GM23338 (cell line): ENCODE measurements around the gene ZBTB7C.

Source experiments
- POLR2AphosphoS5 ChIP-seq: IDR thresholded peaks from 2 replicates; pipeline ENCODE4 v1.6.1; 2016; ENCODE audit warnings: antibody characterized with exemption, low read depth
- TF ChIP-seq, protein P1 (sequence below), 2 experiments: fragments of 200-600 bp in 1 of 2; sonication (generic) in 1 of 2; conservative IDR thresholded peaks; 2 replicates each; pipeline versions ENCODE4 v1.5.1 to v1.6.1; 2016 to 2017; ENCODE audit warnings: antibody characterized with exemption in 2 of 2, low read depth in 2 of 2, mild to moderate bottlenecking in 2 of 2, moderate library complexity in 1 of 2
- TF ChIP-seq, protein P2 (sequence below): IDR thresholded peaks from one replicate; pipeline ENCODE4 v1.6.1; 2018; ENCODE audit warnings: antibody characterized with exemption; ENCODE audit not compliant: unreplicated experiment

DNA sequence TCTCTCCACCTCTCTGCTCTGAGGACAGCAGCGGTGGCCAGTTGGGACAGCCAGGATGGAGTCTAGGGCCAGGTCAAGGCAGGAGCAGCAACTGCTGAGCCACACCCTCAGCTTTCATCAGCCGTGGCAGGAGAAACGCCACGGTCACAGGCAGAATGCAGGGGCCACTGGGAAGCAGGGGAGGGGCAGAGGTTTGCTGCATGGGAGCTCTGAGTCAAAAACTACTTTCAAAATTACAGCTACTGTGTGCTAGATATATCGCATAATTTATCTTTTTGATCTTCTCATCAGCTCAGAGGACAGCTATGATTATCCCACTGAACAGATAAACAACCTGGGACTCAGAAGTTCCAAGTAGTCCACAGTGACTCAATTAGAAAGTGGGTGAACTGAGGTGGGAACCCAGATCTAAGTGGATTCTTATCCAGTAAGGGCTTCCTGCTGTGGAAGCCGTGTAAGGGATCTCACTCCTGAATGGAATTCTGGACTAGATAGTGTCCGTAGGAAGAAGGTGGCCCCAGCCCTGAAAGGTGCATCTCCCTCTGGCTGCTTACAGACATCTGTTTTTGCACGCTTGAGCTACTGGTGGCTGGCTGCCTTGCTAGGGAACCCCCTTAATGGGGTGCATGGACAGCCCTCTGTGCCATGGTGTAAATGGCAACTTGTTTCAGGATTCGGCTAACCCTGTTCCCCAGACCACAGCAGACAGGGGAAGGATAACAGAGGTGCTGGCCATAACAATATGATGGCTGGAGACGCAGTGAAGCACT lies 284.1 kb downstream of the ZBTB7C start:
- TF ChIP-seq, protein P1, sequence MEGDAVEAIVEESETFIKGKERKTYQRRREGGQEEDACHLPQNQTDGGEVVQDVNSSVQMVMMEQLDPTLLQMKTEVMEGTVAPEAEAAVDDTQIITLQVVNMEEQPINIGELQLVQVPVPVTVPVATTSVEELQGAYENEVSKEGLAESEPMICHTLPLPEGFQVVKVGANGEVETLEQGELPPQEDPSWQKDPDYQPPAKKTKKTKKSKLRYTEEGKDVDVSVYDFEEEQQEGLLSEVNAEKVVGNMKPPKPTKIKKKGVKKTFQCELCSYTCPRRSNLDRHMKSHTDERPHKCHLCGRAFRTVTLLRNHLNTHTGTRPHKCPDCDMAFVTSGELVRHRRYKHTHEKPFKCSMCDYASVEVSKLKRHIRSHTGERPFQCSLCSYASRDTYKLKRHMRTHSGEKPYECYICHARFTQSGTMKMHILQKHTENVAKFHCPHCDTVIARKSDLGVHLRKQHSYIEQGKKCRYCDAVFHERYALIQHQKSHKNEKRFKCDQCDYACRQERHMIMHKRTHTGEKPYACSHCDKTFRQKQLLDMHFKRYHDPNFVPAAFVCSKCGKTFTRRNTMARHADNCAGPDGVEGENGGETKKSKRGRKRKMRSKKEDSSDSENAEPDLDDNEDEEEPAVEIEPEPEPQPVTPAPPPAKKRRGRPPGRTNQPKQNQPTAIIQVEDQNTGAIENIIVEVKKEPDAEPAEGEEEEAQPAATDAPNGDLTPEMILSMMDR (conservative IDR thresholded peaks at IDR 0.05; ENCODE audit: low read depth in 2 of 2) = no peak
- TF ChIP-seq, protein P2, sequence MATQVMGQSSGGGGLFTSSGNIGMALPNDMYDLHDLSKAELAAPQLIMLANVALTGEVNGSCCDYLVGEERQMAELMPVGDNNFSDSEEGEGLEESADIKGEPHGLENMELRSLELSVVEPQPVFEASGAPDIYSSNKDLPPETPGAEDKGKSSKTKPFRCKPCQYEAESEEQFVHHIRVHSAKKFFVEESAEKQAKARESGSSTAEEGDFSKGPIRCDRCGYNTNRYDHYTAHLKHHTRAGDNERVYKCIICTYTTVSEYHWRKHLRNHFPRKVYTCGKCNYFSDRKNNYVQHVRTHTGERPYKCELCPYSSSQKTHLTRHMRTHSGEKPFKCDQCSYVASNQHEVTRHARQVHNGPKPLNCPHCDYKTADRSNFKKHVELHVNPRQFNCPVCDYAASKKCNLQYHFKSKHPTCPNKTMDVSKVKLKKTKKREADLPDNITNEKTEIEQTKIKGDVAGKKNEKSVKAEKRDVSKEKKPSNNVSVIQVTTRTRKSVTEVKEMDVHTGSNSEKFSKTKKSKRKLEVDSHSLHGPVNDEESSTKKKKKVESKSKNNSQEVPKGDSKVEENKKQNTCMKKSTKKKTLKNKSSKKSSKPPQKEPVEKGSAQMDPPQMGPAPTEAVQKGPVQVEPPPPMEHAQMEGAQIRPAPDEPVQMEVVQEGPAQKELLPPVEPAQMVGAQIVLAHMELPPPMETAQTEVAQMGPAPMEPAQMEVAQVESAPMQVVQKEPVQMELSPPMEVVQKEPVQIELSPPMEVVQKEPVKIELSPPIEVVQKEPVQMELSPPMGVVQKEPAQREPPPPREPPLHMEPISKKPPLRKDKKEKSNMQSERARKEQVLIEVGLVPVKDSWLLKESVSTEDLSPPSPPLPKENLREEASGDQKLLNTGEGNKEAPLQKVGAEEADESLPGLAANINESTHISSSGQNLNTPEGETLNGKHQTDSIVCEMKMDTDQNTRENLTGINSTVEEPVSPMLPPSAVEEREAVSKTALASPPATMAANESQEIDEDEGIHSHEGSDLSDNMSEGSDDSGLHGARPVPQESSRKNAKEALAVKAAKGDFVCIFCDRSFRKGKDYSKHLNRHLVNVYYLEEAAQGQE = no peak
- TF ChIP-seq POLR2AphosphoS5 = no peak
